IPS-15b (cell line): ENCODE measurements around the gene ZNF285.
"Not testable (repeated sequence)": the region's sequence is repeated elsewhere in the genome, so short reads cannot be mapped to it uniquely, and the experiment has no call there.

Source experiments
- H3K27me3 ChIP-seq: one replicate; pipeline ENCODE4 v1.6.1; 2013; ENCODE audit warnings: low read length; ENCODE audit not compliant: control insufficient read depth, insufficient read depth
- H3K36me3 ChIP-seq: one replicate; pipeline ENCODE4 v1.6.1; 2013; ENCODE audit warnings: low read length; ENCODE audit not compliant: control insufficient read depth, insufficient read depth
- H3K4me1 ChIP-seq: one replicate; pipeline ENCODE4 v1.6.1; 2013; ENCODE audit warnings: mild to moderate bottlenecking, low read length; ENCODE audit not compliant: control insufficient read depth, insufficient read depth
- H3K4me3 ChIP-seq: one replicate; pipeline ENCODE4 v1.5.1; 2013; ENCODE audit warnings: low read depth, low read length
- H3K9ac ChIP-seq: one replicate; pipeline ENCODE4 v1.6.1; 2013; ENCODE audit warnings: low read depth, mild to moderate bottlenecking, low read length
- H3K9me3 ChIP-seq: one replicate; pipeline ENCODE4 v1.6.1; 2013; ENCODE audit warnings: mild to moderate bottlenecking, low read length; ENCODE audit not compliant: control insufficient read depth, insufficient read depth

Gene ZNF285

DNA sequence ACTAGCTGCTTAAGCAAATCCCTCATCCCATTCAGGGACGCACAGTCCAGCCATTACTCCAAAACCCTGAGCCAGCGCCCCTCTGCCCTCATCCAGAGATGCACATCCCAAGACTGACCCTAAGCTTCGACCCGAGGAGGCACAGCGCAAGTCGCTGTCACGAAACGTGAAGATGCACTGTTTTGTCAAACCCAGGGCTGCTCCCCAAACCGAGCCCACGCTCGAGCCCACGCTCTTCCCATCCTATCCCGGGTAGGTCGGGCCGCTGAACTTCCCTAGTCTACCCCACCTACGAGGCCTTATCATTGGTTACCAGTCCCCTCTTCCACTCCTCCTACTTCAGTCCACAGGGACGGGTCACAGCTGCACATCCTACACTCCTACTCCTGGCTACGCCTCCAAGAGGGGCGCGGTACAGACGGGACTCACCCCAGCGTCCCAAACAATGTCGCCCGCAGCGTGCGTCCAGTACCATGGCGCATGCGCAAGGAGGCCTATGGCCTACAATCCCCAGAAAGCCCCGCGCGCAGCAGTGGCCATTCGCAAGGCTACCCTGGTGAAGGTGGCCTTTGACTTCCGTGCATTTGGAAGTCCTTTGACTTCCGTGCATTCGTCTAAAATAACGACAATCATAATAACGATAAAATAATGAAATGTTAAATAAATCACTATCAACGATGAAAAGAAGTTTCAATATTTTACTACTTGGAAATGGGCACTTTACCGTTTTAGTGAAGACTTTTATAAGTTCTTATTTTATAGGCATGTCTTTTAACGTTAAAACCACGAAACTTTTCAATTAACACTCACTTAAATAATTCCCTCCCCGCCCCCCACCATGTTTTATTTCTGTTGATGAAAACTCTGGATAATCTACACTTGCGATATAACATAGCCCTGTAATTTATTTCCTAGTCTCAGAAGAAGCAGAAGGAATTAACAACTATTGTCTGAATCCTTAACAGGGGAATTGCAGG is at the start of gene ZNF285:
Gene ZNF285, minus strand, starts transcription at position 470 of the 977 bp plus-strand sequence. CDS start 4,395 bp downstream, outside the sequence.
- Histone ChIP-seq H3K4me1 (no peaks in the 10 kb centered on the region), H3K4me3 (peak within 1 kb of the TSS; percentile 96), H3K27me3 (no peaks in the 10 kb centered on the region), H3K9me3 (peaks cover 2% of the 10 kb centered on the region), H3K36me3 (no peaks in the 10 kb centered on the region), H3K9ac (peak within 1 kb of the TSS; percentile 57)

DNA sequence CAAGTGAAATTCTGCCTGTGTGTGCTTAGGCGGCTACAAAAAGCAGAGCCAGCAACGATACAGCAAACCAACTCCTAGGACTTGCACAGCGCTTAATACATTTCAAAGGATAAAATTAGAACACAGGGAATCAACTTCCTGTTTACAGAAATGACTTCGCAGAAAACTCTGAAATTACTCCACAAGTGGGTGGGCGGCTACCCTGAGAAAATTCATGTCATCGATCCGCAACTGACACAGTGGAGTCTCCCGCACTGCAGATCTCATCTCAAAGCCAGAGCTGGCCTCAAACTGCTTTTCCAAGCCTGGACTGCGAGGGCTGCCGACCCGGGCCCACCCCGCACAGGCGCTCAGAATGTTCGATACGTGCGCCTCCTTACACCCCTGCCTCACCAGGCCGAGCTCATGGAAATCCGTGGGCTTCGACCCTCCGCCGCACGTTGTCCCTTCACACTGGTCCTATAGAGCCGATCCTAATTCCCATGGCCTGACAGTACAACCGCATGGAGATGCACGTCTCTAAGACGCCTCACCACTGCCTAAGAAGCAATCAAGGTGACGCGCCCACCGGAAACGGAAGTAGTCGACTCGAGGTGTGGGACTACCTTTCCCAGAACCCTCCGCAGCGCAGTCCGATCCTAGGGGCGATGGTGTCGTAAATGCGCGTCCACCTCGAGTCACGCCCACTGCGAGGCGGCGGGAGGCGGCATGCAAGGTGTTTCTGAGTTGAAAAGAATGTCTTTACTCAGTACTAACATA is 46.7 kb upstream of the ZNF285 start, which contains the start of gene ZNF229:
Gene ZNF229, minus strand, starts transcription at position 557 of the 759 bp plus-strand sequence. CDS start 5,625 bp downstream, outside the sequence.
- H3K36me3 ChIP-seq: no peaks in the 10 kb centered on the region
- peak within 1 kb of the TSS; percentile 65 for H3K9ac ChIP-seq
- H3K4me1 ChIP-seq: no peaks in the 10 kb centered on the region
- H3K9me3 ChIP-seq: peaks cover 5% of the 10 kb centered on the region
- peak within 1 kb of the TSS; percentile 90 for H3K4me3 ChIP-seq
- H3K27me3 ChIP-seq: no peaks in the 10 kb centered on the region

DNA sequence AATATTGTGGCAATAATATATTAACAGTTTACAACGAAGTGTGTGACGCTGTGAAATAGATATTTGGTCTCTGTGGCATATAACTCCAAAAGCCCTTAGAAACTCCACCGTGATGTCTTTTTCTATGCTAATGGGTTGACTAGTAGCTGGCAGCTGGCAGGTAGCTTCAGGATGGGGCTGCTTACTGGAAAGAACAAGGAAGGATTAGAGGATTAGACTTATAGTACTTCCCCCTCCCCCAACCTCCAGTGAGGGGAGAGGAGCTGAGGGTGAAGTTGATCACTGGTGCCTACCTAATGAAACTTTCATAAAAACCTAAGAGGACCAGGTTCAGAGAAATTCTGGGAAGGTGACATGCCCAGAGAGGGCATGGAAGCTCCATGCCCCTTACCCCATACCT is 37.0 kb upstream of the ZNF285 start:
- Histone ChIP-seq H3K9me3 (peaks cover 5% of the 10 kb centered on the region), H3K4me1 (no peaks in the 10 kb centered on the region), H3K36me3 (no peaks in the 10 kb centered on the region), H3K4me3 (no peak overlapping the region), H3K9ac (no peak overlapping the region), H3K27me3 (no peaks in the 10 kb centered on the region)

DNA sequence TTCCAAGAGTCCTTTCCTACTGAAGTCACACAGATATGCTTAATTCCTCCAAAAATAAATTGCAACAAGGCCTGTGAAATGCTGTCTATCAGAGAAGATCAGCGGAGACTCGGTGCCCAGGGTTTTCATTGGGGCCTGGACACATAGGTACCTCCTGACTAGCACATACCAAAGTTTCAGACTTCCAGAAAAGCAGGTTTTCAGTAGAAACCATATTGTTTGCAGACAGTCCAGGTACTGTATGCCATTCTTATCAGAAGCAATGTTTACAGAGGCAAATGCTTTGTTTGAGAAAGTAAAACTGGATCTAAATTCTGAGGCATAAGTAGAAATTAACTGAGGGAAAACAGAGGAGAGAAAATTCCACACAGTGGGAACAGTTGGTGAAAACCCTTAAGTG is 34.0 kb upstream of the ZNF285 start:
- Histone ChIP-seq H3K4me1 (no peaks in the 10 kb centered on the region), H3K27me3 (no peaks in the 10 kb centered on the region), H3K9ac (no peak overlapping the region), H3K36me3 (peaks cover 6% of the 10 kb centered on the region), H3K4me3 (no peak overlapping the region), H3K9me3 (peaks cover 8% of the 10 kb centered on the region)

DNA sequence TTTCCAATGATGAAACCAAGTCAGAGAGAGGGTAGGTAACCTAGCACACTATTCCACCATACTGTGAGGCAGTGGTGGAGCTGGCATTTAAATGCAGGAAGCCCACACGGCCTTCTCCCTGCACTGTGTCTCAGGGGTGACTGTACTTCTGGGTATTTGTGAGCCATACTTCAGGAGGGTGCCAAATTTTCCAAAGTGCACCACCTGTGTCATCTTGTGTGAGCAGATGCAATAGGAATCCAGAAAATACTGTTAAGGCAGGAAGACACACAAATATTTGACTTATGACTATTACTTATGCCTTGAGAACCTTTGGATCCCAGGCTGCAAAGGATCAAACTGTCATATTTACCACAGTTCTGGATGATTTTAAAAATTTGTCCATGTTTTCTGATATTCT is 29.5 kb upstream of the ZNF285 start:
- no peaks in the 10 kb centered on the region for H3K27me3 ChIP-seq
- H3K4me1 ChIP-seq: no peaks in the 10 kb centered on the region
- H3K9ac ChIP-seq: no peak overlapping the region
- peaks cover 29% of the 10 kb centered on the region for H3K9me3 ChIP-seq
- H3K4me3 ChIP-seq: no peak overlapping the region
- H3K36me3 ChIP-seq: peaks cover 21% of the 10 kb centered on the region

DNA sequence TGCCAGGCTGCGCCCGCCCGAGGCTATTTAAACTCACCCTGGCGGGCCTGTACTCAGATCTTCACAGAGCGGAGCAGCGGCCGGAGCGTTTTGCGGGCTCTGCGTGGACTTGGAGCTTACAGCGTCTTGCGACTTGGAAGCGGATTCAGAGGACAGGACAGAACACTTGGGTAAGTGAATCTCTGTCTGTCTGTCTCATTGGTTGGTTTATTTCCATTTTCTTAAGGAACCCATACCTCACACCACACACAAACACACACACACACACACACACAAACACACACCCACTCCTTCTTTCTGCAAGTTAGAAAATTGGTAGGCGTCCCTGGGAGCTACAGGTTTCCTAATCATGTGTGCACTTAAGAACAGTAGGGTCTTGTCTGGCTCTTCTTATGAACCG is 14.1 kb upstream of the ZNF285 start:
- H3K36me3 ChIP-seq, H3K9me3 ChIP-seq, H3K4me1 ChIP-seq: not testable (repeated sequence)

DNA sequence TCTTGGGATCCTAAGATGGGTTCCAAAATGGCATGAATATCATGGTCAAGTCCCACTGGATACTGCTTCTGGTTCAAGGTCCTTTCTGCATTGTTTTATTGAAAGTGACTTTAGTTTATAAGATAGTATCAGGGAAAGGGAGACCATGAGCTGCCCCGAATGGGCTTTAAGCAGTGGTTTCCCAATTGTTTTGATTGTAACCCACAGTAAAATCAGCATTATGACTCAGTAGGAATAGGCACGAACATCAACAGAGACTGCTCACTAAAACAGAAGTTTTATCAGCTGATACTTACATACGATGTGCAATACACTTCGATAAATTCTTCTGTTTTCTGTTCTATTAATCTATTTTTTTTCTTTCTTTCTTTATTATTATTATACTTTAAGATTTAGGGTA is 12.1 kb downstream of the ZNF285 start:
- not testable (repeated sequence) for H3K4me1 ChIP-seq, H3K9ac ChIP-seq, H3K4me3 ChIP-seq, H3K9me3 ChIP-seq, H3K27me3 ChIP-seq, H3K36me3 ChIP-seq

More for the DNA sequence above, 14.1 kb upstream of the ZNF285 start:
- not testable (repeated sequence) for H3K27me3 ChIP-seq, H3K9ac ChIP-seq, H3K4me3 ChIP-seq

DNA sequence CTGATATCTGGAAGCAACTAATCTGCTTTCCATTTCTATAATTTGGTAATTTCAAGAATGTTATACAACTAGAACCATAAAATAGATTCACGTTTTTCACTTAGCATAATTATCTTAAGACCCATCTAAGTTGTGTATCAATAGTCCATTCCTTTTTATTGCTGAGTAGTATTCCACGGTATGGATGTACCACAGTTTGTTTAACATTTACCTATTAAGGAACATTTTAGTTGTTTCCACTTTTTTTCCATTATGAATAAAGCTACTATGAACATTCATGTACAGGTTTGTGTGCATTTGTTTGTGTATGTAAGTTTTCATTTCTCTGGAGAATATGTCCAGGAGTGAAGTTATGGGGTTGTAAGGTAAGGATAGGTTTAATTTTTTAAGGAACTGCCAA is 26.6 kb downstream of the ZNF285 start:
- no peaks in the 10 kb centered on the region for H3K9me3 ChIP-seq

DNA sequence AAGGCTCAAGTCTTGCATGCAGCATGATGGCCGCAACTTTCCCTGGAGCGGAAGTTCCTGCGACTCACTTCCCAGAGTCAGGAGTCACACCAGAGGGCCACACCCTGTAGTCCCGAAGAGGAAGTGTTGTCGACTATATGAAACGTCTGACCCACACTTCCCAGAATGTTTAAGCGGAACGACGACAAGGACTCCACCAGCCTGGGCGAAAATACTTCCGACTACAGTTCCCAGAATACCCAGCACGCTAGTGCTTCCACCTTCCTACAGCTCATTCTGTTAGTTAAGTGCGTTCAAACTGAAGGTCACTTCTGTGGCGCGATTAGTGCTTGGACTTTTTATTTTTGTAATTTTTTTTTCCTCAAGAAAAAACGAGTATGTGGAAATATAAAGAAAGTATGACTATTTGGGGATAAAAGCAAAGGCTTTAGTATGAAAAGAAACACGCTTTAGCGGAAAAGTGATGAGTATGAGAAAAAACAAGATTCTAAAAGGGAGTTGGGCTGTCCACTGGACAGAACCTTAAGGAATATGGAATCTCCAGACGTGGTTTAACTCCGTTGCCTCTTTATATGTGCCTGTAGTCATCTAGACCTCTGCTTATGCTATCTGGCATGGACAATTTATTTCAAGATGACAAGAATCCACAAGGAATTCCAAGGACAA is 29.5 kb downstream of the ZNF285 start:
- Histone ChIP-seq H3K9ac (no peak overlapping the region), H3K4me3 (no peak overlapping the region), H3K27me3 (no peaks in the 10 kb centered on the region)

More for the DNA sequence above, 26.6 kb downstream of the ZNF285 start:
- H3K4me1 ChIP-seq: no peaks in the 10 kb centered on the region
- no peaks in the 10 kb centered on the region for H3K27me3 ChIP-seq
- H3K9ac ChIP-seq: no peak overlapping the region
- H3K4me3 ChIP-seq: no peak overlapping the region
- H3K36me3 ChIP-seq: no peaks in the 10 kb centered on the region

DNA sequence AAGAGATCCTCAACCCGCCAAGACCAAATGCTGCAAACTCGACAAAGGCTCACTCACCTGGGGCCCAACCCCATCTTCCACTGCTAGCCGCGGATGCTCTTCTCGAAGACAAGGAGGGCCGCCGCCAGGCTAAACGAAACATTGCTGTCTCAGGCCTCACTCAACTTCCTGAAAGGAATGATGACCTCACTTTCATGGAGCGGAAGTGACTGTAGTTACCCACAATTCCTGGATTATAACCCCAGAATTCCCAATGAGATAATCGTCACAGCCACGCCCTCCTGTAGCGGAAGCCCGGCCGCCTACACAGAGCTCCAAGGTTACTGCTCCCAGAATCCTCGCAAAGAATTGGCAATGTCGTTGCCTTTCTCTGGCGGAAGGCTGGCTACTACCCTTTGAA is 34.4 kb downstream of the ZNF285 start:
- Histone ChIP-seq H3K4me3 (no peak overlapping the region), H3K27me3 (no peaks in the 10 kb centered on the region), H3K9ac (no peak overlapping the region), H3K9me3 (no peaks in the 10 kb centered on the region), H3K4me1 (no peaks in the 10 kb centered on the region), H3K36me3 (no peaks in the 10 kb centered on the region)

More for the DNA sequence above, 29.5 kb downstream of the ZNF285 start:
- Histone ChIP-seq H3K9me3 (no peaks in the 10 kb centered on the region), H3K4me1 (no peaks in the 10 kb centered on the region), H3K36me3 (no peaks in the 10 kb centered on the region)

DNA sequence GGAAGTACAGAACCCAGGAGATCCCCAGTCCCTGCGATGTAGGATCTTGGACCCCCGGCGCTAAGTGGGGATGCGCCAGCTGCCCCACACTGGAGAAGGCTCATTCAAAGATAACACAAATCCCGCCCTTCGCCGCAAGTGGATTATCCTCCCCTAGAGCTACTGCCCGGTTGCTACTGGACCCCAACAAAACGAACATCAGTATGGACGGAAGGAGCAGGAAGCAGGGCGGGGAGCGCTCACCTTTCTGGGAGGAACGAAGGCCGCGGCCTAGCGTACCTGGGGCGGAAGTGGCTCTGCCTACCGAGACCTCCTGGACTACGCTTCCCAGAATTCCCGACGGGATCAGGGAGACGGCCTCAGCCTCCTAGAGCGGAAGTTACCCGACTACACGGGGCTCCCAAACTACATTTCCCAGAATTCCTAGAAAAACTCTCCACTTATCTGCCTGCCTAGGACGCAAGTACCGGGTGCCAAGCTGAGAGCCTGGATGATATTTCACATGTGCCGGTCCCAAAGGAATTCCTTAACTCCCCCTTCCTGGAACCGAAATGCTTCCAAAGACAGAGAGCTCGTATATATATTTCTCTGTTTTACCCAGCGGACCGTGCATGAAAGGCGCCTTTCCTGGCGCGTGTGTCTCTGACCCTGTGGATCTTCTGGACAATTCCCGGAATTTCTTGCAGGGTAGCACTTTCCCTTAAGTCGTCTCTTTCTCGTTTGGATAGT is 44.9 kb downstream of the ZNF285 start, which contains the start of gene ZNF112:
Gene ZNF112, minus strand, starts transcription at position 298 of the 729 bp plus-strand sequence. CDS start 16,141 bp downstream, outside the sequence.
- Histone ChIP-seq H3K4me3 (peak within 1 kb of the TSS; percentile 86), H3K4me1 (peaks cover 2% of the 10 kb centered on the region), H3K27me3 (no peaks in the 10 kb centered on the region), H3K9ac (peak within 1 kb of the TSS; percentile 68), H3K9me3 (no peaks in the 10 kb centered on the region), H3K36me3 (no peaks in the 10 kb centered on the region)
